Right forelimb (tissue), 1 donor: ENCODE measurements around the gene FSTL4.
"Not testable (repeated sequence)": the region's sequence is repeated elsewhere in the genome, so short reads cannot be mapped to it uniquely, and the experiment has no call there.

Experiments
- DNase-seq: peaks from one replicate; pipeline ENCODE4 v3.0.0-alpha.2; 2018

FSTL4 gene

DNA sequence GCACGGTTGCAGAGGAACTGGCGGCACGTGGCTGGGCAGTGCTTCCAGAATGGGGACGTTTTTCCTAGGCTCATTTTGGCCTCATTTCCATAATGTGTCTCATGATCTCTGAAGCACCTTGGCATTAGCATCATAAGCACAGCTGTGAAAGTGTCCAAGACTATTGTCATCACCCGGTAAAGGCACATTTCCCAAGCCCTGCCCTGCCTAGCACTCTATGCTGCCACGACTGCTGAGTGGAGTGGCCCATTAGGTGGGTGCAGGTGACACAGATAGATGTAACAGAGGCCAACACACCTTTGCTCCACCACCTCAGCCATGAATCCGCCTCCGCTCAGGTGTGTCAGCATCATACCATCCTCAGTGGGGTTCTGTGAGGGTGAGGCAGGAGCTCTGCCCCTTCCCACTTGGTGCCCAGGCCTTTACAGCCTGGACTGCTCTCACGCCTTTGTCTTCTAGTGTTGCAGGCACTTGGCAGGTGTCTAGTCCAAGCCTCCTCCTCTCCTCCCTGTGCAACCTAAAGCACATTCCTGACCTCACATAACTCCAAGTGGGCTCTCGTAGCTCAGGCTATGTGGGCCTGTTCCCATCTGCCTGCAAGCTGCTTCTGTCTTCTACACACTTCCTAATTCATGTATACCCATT is 213.0 kb downstream of the FSTL4 start:
- no peak for DNase-seq

GRCh38 chr5:133398646-133399101 is 213.7 kb downstream of the FSTL4 start:
- DNase-seq = peak; percentile 13

GRCh38 chr5:133397990-133398645 is 214.2 kb downstream of the FSTL4 start:
- peak; percentile 36 for DNase-seq

DNA sequence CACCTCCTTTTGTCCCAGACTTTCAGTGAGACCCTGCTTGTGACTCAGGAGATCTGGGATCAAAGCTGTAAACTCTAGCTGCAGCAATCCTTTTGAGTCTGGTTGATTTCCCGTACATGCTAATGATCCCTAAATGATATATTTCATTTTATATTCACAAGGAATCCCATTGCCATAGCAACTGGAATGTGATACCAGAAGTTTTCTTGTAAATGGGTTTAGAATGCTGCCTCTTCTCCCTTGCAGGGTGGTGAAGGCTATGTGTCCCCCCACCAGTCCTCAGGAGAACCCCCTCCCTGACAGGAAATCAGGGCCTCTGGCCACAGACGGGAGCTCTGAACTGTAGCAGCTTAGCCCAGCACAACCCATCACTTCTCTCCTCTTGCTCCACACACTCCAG is 215.0 kb downstream of the FSTL4 start:
- DNase-seq = peak; percentile 43

- DNase-seq = peak; percentile 46
Observed at GRCh38 chr5:133396814-133397213, 215.5 kb downstream of the FSTL4 start.

GRCh38 chr5:133396187-133396741 is 216.1 kb downstream of the FSTL4 start:
- DNase-seq = peak; percentile 71

- DNase-seq = peak; percentile 17
Observed at GRCh38 chr5:133395207-133395606, 217.1 kb downstream of the FSTL4 start.

DNA sequence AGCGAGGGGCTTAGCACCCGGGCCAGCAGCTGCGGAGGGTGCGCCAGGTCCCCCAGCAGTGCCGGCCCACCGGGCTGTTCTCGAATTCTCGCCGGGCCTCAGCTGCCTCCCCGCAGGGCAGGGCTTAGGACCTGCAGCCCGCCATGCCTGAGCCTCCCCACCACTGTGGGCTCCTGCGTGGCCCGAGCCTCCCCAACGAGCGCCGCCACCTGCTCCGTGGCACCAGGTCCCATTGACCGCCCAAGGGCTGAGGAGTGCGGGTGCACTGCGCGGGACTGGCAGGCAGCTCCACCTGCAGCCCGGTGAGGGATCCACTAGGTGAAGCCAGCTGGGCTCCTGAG is 217.9 kb downstream of the FSTL4 start:
- DNase-seq = not testable (repeated sequence)

DNA sequence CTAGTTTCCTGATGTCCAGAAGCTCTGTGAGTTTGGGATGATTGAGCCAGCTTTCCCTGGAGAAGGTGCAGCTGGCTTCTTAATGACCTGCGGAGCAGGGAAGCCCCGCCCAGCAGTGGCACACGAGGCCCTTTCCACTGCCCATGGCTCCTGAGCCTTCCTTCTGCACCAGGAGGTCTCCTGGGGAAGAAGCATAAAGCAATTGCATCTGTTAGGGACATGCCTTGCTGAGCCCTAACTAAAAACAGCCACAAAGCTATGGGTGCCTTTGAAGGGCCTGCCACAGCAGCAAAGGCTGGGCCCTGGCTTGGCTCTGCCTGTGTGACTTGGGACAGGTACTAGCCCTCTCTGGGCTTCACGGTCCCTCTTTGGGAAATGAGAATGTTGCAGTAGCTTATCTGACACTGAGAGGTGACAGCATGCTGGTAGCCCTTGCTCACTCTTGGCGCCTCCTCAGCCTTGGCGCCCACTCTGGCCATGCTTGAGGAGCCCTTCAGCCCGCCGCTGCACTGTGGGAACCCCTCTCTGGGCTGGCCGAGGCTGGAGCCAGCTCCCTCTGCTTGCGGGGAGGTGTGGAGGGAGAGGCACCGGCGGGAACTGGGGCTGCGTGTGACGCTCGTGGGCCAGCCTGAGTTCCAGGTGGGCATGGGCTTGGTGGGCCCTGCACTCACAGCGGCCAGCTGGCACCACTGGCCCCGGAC is 218.4 kb downstream of the FSTL4 start:
- DNase-seq = peak; percentile 35

DNA sequence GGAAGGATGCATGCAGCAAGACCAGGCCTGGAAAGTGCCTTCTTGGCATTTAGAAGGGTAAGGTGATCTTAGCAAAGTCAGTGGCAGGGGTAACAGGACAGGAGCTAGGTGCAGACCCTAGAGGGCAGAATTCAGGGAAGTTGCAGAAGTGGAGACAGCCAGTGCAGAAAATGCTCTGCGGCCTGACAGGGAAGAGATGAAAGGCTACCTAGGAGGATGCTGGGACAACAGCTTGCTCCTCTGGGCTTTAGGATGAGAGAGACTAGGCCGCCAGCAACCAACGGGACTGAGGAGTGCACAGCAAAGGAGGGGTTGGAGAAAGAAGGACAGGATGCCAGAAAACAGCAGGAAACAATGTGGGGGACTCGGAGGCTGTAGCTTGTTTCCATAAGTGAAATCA is 219.9 kb downstream of the FSTL4 start:
- DNase-seq = peak; percentile 19

- peak; percentile 29 for DNase-seq
Observed at GRCh38 chr5:133391354-133392136, 220.8 kb downstream of the FSTL4 start.

DNA sequence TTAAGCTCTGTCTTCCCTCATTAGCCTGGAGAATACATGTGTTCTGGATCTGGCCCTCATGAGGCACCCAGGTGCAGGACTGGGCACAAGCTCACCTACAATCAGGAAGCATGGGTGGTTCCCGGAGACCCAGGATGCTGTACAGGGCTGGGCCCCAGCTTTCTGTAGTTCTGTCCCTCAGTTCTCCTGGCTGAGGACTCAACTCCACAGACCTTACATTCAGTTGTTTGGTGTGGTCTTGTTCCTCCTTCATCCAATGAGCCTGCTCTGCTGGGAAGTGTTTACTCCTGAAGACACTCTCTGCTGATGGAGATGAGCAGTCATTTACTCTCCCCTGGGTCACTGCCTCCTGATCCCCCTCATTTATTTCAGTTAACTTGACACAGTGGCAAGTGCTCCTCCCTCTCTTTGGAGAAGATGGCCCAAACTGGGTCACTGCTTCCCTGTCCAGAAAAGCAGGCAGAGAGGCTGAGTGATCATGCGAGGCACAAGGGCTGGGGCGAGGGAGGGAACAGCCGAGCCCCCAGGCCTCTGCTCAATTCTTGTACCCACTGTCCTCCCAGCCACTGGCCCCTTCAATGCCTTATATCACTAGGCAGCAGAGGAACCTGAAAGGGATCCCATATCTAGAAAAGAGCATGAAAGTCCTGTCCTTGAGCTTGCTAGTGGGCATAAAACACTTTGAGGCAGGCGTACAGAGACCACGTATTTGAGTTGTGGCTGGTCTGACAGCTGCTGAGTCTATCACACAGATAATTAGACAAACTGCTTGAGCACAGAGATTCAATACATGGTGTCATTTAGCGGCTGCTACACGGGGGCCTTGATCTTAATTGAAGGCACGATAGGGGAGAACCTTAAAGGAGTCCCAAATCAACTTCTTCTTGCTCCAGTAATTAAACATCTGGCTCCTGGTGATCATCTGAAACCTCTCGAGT is 221.7 kb downstream of the FSTL4 start:
- peak; percentile 37 for DNase-seq

- DNase-seq = no peak
Observed at GRCh38 chr5:133389066-133389590, 223.2 kb downstream of the FSTL4 start.

- peak; percentile 9 for DNase-seq
Observed at GRCh38 chr5:133387621-133388020, 224.7 kb downstream of the FSTL4 start.

DNA sequence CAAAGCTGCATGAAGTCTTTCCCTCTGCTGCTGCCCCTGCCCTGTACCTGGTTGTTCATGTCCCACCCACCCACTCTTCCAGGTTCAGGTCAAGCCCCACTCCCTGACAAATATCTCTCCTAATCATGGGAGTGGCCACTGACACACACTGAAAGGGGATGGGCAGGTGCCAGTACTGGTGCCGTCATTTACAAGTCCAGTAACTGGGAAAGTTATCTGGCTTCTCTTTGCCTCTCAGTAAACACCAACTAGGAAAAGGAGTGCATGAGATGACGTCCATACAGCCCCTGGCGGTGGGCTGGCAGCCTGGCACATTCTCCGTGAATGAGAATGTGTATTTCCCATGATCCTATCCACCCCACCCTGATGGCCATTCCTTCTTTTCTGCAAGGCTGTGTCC is 225.2 kb downstream of the FSTL4 start:
- DNase-seq = peak; percentile 19

DNA sequence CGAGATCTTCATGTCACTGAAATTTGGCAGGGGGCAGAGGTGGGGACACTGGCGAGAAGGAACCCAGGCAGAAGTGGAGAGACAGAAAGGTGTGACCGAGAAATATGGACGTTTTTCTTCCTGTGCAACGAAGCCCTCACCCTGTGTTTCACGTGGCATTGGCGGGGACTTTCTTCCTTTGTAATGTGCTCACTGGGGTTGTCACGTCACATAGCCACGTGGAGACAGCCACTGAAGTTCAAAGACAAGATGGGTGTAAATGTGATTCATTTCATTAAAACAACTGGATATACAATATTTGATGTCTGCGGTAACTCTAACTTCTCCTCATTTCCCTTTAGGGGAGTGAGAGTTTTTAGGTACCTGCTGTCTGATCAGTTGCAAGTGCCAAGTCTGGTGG is 225.7 kb downstream of the FSTL4 start:
- no peak for DNase-seq

DNA sequence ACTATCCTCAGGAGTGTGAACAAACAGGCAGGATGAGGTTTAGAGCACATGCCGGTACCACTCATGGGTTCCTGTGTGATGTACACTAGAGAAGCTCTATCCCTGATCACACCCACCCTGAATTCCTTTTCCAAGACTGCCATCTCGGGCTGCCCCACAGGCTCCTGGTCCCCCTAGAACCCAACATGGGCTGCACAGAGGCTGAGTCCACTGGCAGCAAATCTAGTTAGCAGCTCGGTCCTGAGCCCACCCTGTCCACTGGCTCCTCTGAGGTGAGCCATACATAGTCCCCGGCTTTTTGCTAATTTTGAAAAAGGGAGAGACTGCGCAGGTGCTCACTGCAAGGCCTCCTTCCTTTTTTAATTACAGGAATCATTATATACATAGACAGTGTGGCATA is 227.0 kb downstream of the FSTL4 start:
- peak; percentile 18 for DNase-seq

DNA sequence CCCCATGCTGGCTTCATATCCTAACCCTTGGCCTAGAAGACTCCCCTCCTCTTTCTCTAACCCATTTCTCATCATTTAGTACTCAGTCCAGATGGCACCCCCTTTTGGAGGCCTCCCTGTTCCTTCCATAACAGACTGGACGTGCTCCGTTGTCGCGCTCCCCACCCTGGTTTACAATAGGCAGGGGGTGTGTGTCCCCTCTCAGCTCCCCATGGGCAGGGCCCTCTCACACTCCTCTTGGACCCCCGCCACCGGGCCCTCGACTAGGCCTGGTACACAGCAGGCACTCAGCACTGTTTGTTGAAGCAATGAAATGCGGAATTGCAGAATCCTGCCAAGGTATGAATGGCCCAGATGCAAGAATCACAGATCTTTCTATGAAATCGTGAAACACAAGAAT is 227.4 kb downstream of the FSTL4 start:
- peak; percentile 22 for DNase-seq

DNA sequence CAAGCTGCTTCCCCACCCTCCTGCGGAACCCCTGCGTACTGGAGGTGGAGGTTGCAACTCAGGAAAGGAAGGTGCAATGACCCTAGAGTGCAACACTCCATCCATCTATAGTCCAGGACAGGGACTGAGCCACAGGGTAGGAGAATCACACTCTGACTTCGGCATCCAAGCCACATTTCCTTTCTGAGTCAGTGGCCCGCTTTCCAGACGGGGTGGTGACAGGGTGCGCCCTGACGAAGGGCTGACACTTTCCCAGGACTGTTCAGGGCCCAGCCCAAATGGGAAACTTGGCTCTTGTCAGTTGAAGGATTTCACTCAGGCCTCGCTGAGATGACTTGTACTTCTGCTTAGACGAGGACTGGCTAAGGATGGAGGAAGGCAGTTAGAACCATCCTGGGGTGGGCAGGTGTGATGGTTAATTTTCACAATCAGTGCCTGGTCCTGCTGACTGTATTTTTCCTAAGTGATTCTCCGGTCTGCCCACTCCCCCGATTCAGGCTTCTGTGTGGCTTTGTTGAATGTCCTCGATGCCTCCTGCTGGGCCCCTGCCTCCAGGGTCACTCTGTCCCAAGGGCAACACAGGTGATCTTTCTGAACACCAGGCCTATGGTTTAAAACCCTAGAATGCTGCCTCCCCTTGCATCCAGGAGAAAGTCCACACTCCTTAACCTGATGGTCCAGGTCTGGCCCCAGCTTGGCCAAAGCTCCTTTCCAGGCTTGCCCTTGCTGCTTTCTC is 228.1 kb downstream of the FSTL4 start:
- peak; percentile 27 for DNase-seq

GRCh38 chr5:133383580-133383939 is 228.8 kb downstream of the FSTL4 start:
- DNase-seq = peak; percentile 6
